Esophagus (tissue), 2 donors: ENCODE data around the gene PRR11. TPM values are rescaled to one million over a fixed set of nuclear protein-coding genes. Genes with fewer than 3 reads are reported as not detected.

Experiments
- H3K27ac ChIP-seq, 2 donors: one replicate each; pipeline ENCODE4 v1.5.1; 2013; ENCODE audit warnings: low read depth in 2 of 2, mild to moderate bottlenecking in 2 of 2, inconsistent platforms in 1 of 2, low read length in 1 of 2, moderate library complexity in 1 of 2
- H3K27me3 ChIP-seq, 2 donors: one replicate each; pipeline ENCODE4 v1.6.1; 2013; ENCODE audit warnings: low read length in 2 of 2, control low read depth in 1 of 2, mild to moderate bottlenecking in 1 of 2; ENCODE audit not compliant: insufficient read depth in 2 of 2, control insufficient read depth in 1 of 2
- H3K36me3 ChIP-seq, 2 donors: one replicate each; pipeline ENCODE4 v1.6.1; 2013; ENCODE audit warnings: low read length in 1 of 2; ENCODE audit not compliant: control insufficient read depth in 2 of 2, insufficient read depth in 2 of 2
- H3K4me1 ChIP-seq, 2 donors: one replicate each; pipeline ENCODE4 v1.6.1; 2013; ENCODE audit warnings: low read length in 1 of 2; ENCODE audit not compliant: control insufficient read depth in 2 of 2, insufficient read depth in 2 of 2
- H3K4me3 ChIP-seq, 2 donors: one replicate each; pipeline ENCODE4 v1.5.1; 2013; ENCODE audit warnings: low read length in 2 of 2, mild to moderate bottlenecking in 2 of 2, low read depth in 1 of 2, moderate library complexity in 1 of 2
- H3K9me3 ChIP-seq, 2 donors: one replicate each; pipeline ENCODE4 v1.6.1; 2013; ENCODE audit warnings: mild to moderate bottlenecking in 2 of 2, low read depth in 1 of 2, low read length in 1 of 2, moderate library complexity in 1 of 2; ENCODE audit not compliant: control insufficient read depth in 2 of 2, insufficient read depth in 1 of 2
- WGBS, 2 donors: extraction: QIAGEN DNeasy Blood & Tissue Kit; methylation state at CpG; one replicate each; pipeline ENCODE4 v1.1.7; 2013; 5-methylcytosine and 5-hydroxymethylcytosine counted together
- polyA plus RNA-seq, 2 donors: library from polyadenylated mRNA; stranded (reverse); fragments of 200-250 nt; gene quantifications; one replicate each; pipeline ENCODE4 v1.2.3, GENCODE V29; 2013
- donor health status: healthy with polysubstance abuse.
- donor health status: Bipolar disorder and iron deficiency.

The PRR11 gene
- polyA plus RNA-seq, 2 donors: 2.7 to 4.4 TPM

DNA sequence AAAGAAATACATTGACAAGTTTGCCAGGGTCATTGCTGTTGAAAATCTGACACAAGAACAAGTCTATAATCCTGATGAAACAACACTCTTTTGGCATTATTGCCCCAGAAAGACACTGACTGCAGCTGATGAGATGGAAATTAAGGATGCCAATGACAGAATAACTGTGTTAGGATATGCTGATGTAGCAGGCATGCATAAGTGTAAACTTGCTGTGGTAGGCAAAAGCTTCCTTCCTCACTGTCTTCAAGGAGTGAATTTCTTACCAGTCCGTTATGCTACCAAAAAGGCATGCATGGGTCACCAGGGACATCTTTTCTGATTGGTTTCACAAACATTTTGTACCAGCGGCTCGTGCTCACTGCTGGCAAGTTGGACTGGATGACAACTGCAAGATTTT, 75.2 kb downstream of the PRR11 start:
- Histone ChIP-seq H3K4me1 (no peaks in the 10 kb centered on the region), H3K9me3 (no peaks in the 10 kb centered on the region), H3K27me3 (no peaks in the 10 kb centered on the region), H3K4me3 (no peak overlapping the region), H3K36me3 (no peaks in the 10 kb centered on the region), H3K27ac (no peak overlapping the region)
- 85 to 91% methylated on average over 3 of the region's 3 CpGs for WGBS, 2 donors

DNA sequence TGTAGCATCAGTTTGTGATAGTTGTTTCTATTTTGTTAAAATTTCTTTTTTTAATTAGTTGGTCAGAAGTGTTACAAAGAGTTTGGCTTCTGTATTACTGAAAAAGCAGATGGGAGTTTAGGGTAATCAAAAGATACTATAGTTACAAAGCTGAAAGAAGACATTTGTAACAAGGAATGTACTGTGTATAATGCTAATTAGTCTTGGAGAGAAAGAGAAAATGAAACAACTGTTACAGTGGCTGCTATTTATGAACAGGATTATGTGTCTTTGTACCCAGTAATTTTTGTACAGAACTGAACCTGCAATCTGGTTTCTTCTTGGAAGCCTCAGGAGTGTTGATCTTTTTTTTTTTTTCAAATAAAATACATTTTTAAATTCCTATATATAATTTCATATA, 79.1 kb downstream of the PRR11 start:
- no peaks in the 10 kb centered on the region for H3K36me3 ChIP-seq

DNA sequence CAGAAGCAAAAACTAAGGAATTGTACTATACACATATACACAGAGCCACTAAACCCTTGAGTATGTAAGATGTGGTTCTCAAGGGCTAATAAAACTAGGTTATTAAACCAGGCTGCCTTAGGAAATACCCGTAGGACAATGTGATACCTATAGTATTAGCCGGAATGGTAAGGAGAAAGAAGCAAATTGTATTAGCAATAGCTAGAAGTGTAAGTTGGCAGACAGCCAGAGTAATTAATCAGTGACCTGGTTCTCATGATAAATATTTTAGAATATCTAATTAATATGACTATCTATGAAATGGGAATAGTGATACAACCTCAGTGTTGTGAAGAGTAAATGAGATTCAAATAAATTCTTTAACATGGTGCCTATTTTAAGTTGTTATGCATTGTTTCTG, 83.4 kb downstream of the PRR11 start:
- H3K4me3 ChIP-seq: no peak overlapping the region
- no peak overlapping the region for H3K27ac ChIP-seq
- H3K27me3 ChIP-seq: no peaks in the 10 kb centered on the region
- no peaks in the 10 kb centered on the region for H3K9me3 ChIP-seq
- no peaks in the 10 kb centered on the region for H3K4me1 ChIP-seq
- no peaks in the 10 kb centered on the region for H3K36me3 ChIP-seq
- WGBS, 2 donors: 86 to 88% methylated on average over 2 of the region's 2 CpGs

More for the DNA sequence above, 79.1 kb downstream of the PRR11 start:
- no peak overlapping the region for H3K4me3 ChIP-seq
- H3K4me1 ChIP-seq: no peaks in the 10 kb centered on the region
- H3K27me3 ChIP-seq: no peaks in the 10 kb centered on the region
- no peak overlapping the region for H3K27ac ChIP-seq
- no peaks in the 10 kb centered on the region for H3K9me3 ChIP-seq

DNA sequence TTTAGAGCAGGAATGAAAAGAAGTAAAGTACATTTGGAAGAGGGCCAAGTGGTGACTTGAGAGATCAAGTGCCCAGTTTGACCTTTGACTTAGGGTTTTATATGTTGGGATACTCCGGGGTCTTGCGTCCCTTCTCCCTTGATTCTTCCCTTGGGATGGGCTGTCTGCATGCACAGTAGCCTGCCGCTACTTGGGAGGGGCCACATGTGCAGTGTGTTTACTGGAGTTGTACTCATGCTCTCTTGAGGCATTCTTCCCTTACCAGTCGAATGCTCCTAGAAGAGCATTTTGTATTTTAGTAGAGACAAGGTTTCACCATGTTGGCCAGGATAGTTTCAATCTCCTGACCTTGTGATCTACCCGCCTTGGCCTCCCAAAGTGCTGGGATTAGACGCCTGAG, 88.5 kb downstream of the PRR11 start:
- WGBS, 2 donors: 91% methylated on average over 6 of the region's 6 CpGs
- no peaks in the 10 kb centered on the region for H3K9me3 ChIP-seq
- H3K4me1 ChIP-seq: no peaks in the 10 kb centered on the region
- H3K27me3 ChIP-seq: no peaks in the 10 kb centered on the region
- H3K27ac ChIP-seq: no peak overlapping the region
- no peaks in the 10 kb centered on the region for H3K36me3 ChIP-seq
- no peak overlapping the region for H3K4me3 ChIP-seq

Other genes starting within 250 kb of the PRR11 start
- gene TRIM37, start 48.9 kb upstream of the PRR11 start, polyA plus RNA-seq: 1 to 10 TPM; 4.1 to 6.1 TPM
- 10 to 100 TPM; 30.8 to 48.9 TPM for gene SKA2, start 560 bp upstream of the PRR11 start, polyA plus RNA-seq
- 1 to 10 TPM; 1.5 to 5.8 TPM for gene SMG8, start 54.3 kb downstream of the PRR11 start, polyA plus RNA-seq
- gene GDPD1, start 64.8 kb downstream of the PRR11 start, polyA plus RNA-seq: under 1 TPM; 0.44 to 0.57 TPM
- gene YPEL2, start 175.9 kb downstream of the PRR11 start, polyA plus RNA-seq: 1 to 10 TPM; 3.2 to 4.5 TPM